ENCODE results near the gene KIAA0930.
A peak's percentile ranks its signal among the peaks of the same experiment; 100 is the strongest.

The KIAA0930 gene

DNA sequence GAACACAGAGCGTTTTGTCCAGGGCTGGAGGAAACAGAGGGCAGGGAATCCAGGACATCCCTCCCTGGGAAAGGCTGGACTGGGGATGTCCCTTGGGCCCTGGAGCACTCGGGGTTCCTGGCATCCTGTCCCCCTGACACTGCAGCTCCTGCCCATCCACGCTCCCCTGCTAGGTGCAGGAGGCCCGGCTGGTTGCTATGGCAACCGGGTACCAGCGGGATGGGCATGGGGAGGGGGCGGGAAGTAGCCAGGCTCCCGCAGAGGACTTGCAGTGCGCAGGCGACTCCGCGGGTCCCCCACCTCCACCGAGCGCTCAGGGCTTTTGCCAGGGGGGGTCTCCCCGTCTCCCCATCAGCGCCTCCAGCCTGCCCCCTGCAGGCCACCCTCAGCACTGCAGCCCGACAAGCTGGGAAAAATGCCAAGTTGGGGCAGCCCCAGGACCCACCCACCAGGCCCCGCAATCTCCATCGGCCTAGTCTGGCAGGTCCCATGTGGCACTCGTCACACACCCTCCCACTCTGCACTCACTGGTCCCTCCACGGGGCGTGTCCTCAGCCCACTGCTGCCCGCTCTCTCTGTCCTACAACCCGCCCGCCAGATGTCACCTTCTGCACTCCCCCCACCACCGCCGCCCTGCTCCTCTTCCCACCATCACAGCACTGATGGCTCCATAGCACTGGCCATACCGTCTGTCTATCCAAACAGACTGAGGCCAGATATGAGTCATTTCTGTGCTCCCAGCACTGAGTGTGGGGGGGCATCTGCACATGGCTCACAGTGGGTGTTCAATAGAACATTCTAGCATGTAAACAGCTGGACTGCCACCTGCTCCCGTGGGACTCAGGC is 31.5 kb downstream of the KIAA0930 start:
- Histone ChIP-seq H3K27me3 (ENCODE audit: low read length) (no peaks in the 10 kb centered on the region), H3K4me2 (ENCODE audit: low read depth, low read length, poor library complexity, severe bottlenecking) (no peak overlapping the region), H3K79me2 (ENCODE audit: insufficient read depth, low read length) (no peaks in the 10 kb centered on the region), H3K9me2 (replicated peaks; ENCODE audit: insufficient read depth, low read length) (no peaks in the 10 kb centered on the region), H3F3A (ENCODE audit: insufficient read depth) (no peaks in the 10 kb centered on the region), H2AFZ (ENCODE audit: low read depth, low read length, severe bottlenecking) (no peak overlapping the region), H4K20me1 (ENCODE audit: low read depth, low read length) (no peaks in the 10 kb centered on the region), H3K9me3 (ENCODE audit: insufficient read depth, low read length) (no peaks in the 10 kb centered on the region), H3K4me3 (ENCODE audit: insufficient read depth, low read length, poor library complexity, severe bottlenecking) (no peak overlapping the region), H3K27ac (ENCODE audit: low read depth, low read length) (no peak overlapping the region), H3K36me3 (ENCODE audit: low read length) (no peaks in the 10 kb centered on the region), H3K9ac (ENCODE audit: low read length) (no peak overlapping the region)
- TF ChIP-seq EZH2phosphoT487 (conservative IDR thresholded peaks at IDR 0.05; ENCODE audit: low read length) = no peak
- TF ChIP-seq, protein P1, sequence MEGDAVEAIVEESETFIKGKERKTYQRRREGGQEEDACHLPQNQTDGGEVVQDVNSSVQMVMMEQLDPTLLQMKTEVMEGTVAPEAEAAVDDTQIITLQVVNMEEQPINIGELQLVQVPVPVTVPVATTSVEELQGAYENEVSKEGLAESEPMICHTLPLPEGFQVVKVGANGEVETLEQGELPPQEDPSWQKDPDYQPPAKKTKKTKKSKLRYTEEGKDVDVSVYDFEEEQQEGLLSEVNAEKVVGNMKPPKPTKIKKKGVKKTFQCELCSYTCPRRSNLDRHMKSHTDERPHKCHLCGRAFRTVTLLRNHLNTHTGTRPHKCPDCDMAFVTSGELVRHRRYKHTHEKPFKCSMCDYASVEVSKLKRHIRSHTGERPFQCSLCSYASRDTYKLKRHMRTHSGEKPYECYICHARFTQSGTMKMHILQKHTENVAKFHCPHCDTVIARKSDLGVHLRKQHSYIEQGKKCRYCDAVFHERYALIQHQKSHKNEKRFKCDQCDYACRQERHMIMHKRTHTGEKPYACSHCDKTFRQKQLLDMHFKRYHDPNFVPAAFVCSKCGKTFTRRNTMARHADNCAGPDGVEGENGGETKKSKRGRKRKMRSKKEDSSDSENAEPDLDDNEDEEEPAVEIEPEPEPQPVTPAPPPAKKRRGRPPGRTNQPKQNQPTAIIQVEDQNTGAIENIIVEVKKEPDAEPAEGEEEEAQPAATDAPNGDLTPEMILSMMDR (IDR thresholded peaks at IDR 0.05; ENCODE audit: insufficient read depth, low read length, poor library complexity, severe bottlenecking) = peak; percentile 55

DNA sequence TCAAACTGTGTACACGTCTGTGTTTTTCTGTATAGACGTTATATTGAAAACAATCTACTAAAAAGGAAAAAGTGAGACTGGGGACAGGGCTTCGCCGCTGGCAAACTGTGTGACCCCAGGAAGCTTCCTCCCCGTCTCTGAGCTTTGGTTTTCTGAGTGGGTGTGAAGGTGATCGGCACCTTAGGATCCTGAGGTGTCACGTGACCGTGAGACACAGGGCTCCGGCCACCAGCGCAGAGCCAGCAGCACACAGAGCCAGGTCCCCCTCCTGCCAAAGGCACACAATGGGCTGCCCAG is 32.0 kb downstream of the KIAA0930 start:
- Histone ChIP-seq H3K9me2 (replicated peaks; ENCODE audit: insufficient read depth, low read length) (no peaks in the 10 kb centered on the region), H3K27me3 (ENCODE audit: low read length) (no peaks in the 10 kb centered on the region), H2AFZ (ENCODE audit: low read depth, low read length, severe bottlenecking) (no peak overlapping the region), H4K20me1 (ENCODE audit: low read depth, low read length) (no peaks in the 10 kb centered on the region), H3F3A (ENCODE audit: insufficient read depth) (no peaks in the 10 kb centered on the region), H3K9me3 (ENCODE audit: insufficient read depth, low read length) (no peaks in the 10 kb centered on the region), H3K79me2 (ENCODE audit: insufficient read depth, low read length) (no peaks in the 10 kb centered on the region), H3K4me2 (ENCODE audit: low read depth, low read length, poor library complexity, severe bottlenecking) (no peak overlapping the region), H3K4me3 (ENCODE audit: insufficient read depth, low read length, poor library complexity, severe bottlenecking) (no peak overlapping the region), H3K9ac (ENCODE audit: low read length) (no peak overlapping the region), H3K27ac (ENCODE audit: low read depth, low read length) (no peak overlapping the region), H3K36me3 (ENCODE audit: low read length) (no peaks in the 10 kb centered on the region)
- TF ChIP-seq, protein P1 (IDR thresholded peaks at IDR 0.05; ENCODE audit: insufficient read depth, low read length, poor library complexity, severe bottlenecking) = no peak
- TF ChIP-seq EZH2phosphoT487 (conservative IDR thresholded peaks at IDR 0.05; ENCODE audit: low read length) = no peak

DNA sequence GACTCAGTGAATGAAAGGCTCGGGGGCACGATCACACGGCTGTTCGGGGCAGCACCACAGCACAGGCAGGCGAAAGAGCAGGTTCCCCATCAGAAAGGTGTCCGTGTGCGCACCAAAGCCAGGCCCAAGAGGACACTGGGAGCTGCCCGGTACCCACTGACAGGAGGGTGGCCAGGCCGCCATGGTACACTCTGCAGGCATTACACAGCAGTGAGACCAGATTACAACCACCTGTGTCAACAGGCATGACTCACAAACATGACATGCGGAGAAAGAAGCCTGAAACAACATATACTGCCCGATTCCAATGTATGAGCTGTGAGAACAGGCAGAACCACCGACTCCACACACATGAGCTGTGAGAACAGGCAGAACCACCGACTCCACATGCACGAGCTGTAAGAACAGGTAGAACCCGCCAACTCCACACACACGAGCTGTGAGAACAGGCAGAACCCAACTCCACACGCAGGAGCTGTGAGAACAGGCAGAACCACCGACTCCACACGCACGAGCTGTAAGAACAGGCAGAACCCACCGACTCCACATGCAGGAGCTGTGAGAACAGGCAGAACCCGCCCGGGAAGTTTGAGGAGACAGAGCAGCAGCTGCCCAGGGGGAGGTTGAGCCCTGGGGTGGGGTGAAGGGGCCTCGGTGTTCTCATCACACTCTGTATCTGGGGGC is 32.6 kb downstream of the KIAA0930 start:
- Histone ChIP-seq H3K27me3 (ENCODE audit: low read length) (no peaks in the 10 kb centered on the region), H3K9me3 (ENCODE audit: insufficient read depth, low read length) (no peaks in the 10 kb centered on the region), H3K9me2 (replicated peaks; ENCODE audit: insufficient read depth, low read length) (no peaks in the 10 kb centered on the region), H3K27ac (ENCODE audit: low read depth, low read length) (no peak overlapping the region), H3K9ac (ENCODE audit: low read length) (no peak overlapping the region), H3K36me3 (ENCODE audit: low read length) (no peaks in the 10 kb centered on the region), H3K4me2 (ENCODE audit: low read depth, low read length, poor library complexity, severe bottlenecking) (no peak overlapping the region), H3K4me3 (ENCODE audit: insufficient read depth, low read length, poor library complexity, severe bottlenecking) (no peak overlapping the region), H3F3A (ENCODE audit: insufficient read depth) (no peaks in the 10 kb centered on the region), H3K79me2 (ENCODE audit: insufficient read depth, low read length) (no peaks in the 10 kb centered on the region), H4K20me1 (ENCODE audit: low read depth, low read length) (no peaks in the 10 kb centered on the region), H2AFZ (ENCODE audit: low read depth, low read length, severe bottlenecking) (no peak overlapping the region)
- TF ChIP-seq, protein P1 (IDR thresholded peaks at IDR 0.05; ENCODE audit: insufficient read depth, low read length, poor library complexity, severe bottlenecking) = no peak
- TF ChIP-seq EZH2phosphoT487 (conservative IDR thresholded peaks at IDR 0.05; ENCODE audit: low read length) = no peak
